Germinal center (tissue), 1 donor: ENCODE data around the gene SLC39A9.

ENCODE experiments used
- DNase-seq: peaks from one replicate; pipeline ENCODE4 v3.0.0; 2012; ENCODE audit warnings: mixed read lengths, low spot score

Gene SLC39A9

GRCh38 chr14:69424149-69424923, 25.8 kb downstream of the SLC39A9 start:
- DNase-seq, result no peak

DNA sequence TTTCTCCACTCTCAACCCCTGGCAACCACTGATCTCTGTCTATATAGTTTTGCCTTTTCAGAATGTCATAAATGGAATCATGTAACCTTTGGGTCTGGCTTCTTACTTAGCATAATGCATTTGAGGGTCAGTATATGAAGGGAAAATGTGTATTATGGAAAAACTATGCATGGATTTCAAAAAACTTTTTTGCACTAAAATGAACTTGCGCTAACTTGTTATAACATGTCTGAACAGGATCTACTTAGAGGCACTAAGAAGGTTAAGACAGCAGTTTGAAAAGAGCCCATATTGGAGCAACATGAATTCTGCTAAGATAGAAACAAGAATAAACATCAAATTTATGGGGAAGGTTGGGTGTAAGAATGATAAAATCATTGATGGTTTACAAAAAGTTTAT, 29.1 kb downstream of the SLC39A9 start:
- DNase-seq, result no peak

- no peak for DNase-seq
Observed at GRCh38 chr14:69428289-69428998, 30.0 kb downstream of the SLC39A9 start.

DNA sequence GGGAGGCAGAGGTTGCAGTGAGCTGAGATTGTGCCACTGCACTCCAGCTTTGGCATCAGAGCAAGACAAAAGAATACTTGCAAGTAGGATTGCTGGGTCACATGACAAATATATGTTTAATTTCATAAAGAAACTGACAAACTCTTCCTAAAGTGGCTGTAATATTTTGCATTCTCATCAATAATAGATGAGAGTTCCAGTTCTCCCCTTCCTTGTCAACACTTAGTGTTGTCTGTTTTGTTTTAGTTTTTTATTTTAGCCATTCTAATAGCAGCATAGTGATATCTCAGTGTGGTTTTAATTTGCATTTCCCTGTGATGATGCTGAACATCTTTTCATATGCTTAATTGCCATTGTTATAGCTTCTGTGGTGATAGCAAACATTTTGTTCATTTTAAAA, 31.2 kb downstream of the SLC39A9 start:
- no peak for DNase-seq

DNA sequence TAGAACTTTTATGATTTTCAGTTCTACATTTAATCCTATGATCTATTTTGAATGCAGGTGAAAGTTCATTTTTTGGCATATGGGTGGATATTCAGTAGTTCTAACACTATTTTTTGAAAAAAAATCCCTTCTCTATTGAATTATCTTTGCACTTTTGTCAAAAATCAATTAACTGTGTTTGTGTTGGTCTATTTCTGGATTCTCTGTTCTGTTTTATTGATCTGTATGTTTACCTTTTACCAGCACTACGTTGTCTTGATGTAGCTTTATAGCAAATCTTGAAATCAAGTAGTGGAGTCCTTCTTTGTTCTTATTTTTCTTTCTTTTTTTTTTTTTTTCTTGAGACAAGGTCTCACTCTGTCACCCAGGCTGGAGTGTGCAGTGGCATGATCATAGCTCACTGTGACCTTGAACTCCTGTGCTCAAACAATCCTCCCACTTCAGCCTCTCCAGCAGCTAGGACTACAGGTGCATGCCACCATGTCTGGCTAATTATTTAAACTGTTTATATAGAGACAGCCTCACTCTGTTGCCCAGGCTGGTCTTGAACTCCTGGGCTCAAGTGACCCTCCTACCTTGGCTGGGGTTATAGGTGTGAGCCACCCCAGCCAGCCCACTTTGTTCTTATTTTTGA, 31.9 kb downstream of the SLC39A9 start:
- DNase-seq, result no peak

- DNase-seq, result no peak
Observed at GRCh38 chr14:69432364-69432763, 33.9 kb downstream of the SLC39A9 start.

DNA sequence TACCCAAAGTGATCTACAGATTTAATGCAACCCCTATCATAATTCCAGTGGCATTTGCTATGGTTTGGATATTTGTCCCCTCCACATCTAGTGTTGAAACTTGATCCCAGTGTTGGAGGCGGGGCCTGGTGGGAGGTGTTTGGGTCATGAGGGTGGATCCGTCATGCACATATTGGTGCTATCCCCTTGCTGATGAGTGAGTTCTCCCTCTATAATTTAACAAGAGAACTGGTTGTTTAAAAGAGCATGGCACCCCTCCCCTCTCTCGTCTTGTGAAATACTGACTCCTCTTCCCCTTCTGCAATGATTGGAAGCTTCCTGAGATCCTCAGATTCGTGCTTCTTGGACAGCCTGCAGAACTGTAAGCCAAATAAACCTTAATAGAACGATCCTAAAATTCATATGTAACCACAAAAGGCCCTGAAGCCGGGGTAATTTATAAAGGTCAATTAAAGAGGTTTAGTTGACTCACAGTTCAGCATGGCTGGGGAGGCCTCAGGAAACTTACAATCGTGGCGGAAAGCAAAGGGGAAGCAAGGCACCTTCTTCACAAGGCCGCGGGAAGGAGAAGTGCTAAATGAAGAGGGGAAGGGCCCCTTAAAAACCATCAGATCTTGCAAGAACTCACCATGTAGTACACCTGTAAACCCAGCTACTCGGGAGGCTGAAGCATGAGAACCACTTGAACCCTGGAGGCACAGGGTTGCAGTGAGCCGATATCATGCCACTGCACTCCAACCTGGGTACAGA, 41.2 kb downstream of the SLC39A9 start:
- no peak for DNase-seq

- peak; percentile 12 for DNase-seq
Observed at GRCh38 chr14:69441948-69442347, 43.5 kb downstream of the SLC39A9 start.

GRCh38 chr14:69443296-69443805, 44.9 kb downstream of the SLC39A9 start:
- no peak for DNase-seq

- DNase-seq, result no peak
Observed at GRCh38 chr14:69449216-69449615, 50.7 kb downstream of the SLC39A9 start.

DNA sequence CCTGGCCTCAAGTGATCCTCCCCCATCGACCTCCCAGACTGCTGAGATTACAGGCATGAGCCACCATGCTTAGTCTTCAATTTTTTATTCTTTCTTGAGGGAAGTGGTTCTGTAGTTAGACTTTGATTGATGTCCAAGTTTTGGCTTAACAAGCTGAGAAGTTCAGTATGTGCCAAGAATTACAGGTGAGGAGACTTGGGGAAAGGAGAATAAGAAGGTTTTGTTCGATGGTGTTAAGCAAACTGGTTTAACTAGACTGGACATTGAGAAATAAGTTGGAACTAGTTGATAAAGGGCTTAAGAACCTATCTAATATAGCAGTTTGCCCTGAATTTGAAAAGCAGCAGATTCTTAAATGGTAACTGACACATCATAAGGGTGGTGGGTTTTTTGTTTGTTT, 53.4 kb downstream of the SLC39A9 start:
- DNase-seq, result no peak

DNA sequence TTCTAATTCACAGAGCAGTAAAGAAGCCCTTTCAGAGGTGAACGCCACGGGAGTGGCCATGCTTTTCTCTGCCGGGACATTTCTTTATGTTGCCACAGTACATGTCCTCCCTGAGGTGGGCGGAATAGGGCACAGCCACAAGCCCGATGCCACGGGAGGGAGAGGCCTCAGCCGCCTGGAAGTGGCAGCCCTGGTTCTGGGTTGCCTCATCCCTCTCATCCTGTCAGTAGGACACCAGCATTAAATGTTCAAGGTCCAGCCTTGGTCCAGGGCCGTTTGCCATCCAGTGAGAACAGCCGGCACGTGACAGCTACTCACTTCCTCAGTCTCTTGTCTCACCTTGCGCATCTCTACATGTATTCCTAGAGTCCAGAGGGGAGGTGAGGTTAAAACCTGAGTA, 59.9 kb downstream of the SLC39A9 start:
- no peak for DNase-seq

DNA sequence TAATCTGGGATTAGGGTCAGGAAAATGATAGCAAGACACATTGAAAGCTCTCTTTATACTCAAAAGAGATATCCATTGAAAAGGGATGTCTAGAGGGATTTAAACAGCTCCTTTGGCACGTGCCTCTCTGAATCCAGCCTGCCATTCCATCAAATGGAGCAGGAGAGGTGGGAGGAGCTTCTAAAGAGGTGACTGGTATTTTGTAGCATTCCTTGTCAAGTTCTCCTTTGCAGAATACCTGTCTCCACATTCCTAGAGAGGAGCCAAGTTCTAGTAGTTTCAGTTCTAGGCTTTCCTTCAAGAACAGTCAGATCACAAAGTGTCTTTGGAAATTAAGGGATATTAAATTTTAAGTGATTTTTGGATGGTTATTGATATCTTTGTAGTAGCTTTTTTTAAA, 60.6 kb downstream of the SLC39A9 start:
- DNase-seq, result no peak

GRCh38 chr14:69460093-69460701, 61.7 kb downstream of the SLC39A9 start:
- peak; percentile 66 for DNase-seq

DNA sequence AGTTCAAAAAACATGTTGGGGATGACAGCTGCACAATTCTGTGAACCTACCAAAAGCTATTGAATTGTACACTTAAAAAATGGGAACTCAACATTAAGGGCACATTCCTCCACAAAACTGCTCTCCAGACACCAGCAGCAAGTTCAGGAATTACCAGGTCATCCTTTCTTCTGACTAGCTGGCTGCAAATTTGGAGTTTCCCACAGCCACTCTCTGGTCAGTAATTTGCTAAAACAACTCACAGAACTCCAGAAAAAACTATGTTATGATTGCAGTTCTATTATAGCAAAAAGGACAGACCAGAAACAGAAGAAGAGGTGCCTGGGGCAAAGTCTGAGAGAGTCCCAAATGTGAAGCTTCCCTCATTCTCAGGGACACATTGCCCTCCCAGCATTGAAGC, 65.9 kb downstream of the SLC39A9 start:
- DNase-seq, result no peak

GRCh38 chr14:69464829-69465228, 66.3 kb downstream of the SLC39A9 start:
- DNase-seq, result no peak

- no peak for DNase-seq
Observed at GRCh38 chr14:69468949-69469348, 70.5 kb downstream of the SLC39A9 start.

DNA sequence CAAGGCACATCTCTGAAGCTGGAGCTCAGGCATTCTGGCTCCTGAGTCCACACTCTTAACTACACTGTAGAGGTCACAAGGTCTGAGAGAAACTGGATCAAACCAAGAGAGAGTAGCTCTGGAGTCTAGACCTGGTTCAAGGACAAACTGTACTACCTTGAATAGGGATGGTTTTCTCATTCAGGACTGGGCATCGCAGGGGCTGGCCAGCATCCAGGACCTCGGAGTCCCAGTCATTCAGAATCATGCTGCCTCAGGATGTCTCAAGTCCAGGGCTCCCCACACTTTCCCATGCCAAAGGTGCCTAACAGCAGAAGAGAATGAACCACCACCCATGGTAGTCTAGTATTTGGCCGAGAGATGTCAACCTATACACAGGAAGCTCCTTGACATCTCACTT, 72.9 kb downstream of the SLC39A9 start:
- DNase-seq, result no peak

DNA sequence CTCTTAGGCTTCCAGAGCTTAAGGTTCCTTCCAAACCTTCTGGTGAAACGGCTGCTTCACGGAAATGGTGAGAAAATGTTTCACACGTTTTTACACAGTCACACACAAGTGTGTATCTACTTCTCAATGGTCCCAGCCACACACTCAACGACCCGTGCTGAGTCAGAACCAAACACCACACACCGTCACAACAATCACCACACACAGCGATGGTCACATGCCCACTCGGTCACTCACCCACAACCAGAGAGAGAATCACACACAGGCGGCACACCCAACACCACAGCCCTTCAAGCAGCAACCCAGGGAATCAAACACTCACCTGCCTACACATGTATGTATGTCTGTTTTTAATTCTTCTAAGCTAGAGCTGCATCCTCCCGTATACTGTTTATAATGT, 73.4 kb downstream of the SLC39A9 start:
- no peak for DNase-seq

DNA sequence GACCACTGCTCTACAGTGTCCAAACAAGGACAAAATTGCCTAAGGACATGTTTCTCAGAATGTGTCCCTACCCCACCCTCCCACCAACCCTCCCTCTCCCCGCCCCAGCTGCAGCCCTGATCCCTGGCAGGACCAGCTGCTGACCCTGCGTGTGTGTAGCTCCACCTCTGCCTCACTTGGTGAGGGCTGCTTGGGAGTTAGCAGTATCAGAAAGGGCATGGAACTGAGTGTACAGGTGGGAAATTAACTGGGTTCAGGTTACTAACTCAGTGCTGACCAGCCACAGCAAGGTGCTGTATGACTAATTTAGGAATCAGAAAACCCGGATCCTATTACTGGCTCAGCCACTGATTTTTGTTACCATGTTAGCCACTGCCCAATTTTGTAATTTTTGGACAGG, 74.8 kb downstream of the SLC39A9 start:
- DNase-seq, result no peak

GRCh38 chr14:69473946-69474345, 75.5 kb downstream of the SLC39A9 start:
- no peak for DNase-seq
